Left ventricle myocardium inferior (tissue), 1 donor: ENCODE measurements around the gene FOCAD. TPM values are rescaled to one million over a fixed set of nuclear protein-coding genes. Genes with fewer than 3 reads are reported as not detected.
A peak's percentile ranks its signal among the peaks of the same experiment; 100 is the strongest.
"Not testable (repeated sequence)": the region's sequence is repeated elsewhere in the genome, so short reads cannot be mapped to it uniquely, and the experiment has no call there.

Experiments used
- DNase-seq: peaks from one replicate; pipeline ENCODE4 v3.0.0-alpha.2; 2020
- H3K27ac ChIP-seq: fragments of 200-600 bp; replicated peaks from 2 replicates; pipeline ENCODE4 v1.8.0; 2021
- H3K27me3 ChIP-seq: fragments of 200-600 bp; 2 replicates; pipeline ENCODE4 v1.8.0; 2021; ENCODE audit warnings: low read depth
- H3K36me3 ChIP-seq: fragments of 200-600 bp; 2 replicates; pipeline ENCODE4 v1.8.0; 2021
- H3K4me1 ChIP-seq: fragments of 200-600 bp; 2 replicates; pipeline ENCODE4 v1.8.0; 2021
- H3K4me3 ChIP-seq: fragments of 200-600 bp; 2 replicates; pipeline ENCODE4 v1.8.0; 2021; ENCODE audit warnings: mild to moderate bottlenecking, moderate library complexity
- H3K9me3 ChIP-seq: fragments of 200-600 bp; replicated peaks from 2 replicates; pipeline ENCODE4 v1.8.0; 2021
- intact Hi-C: fragments of 100-400 bp; cut with micrococcal nuclease; formaldehyde crosslinking; loops from one replicate; pipeline ENCODE4 v1.11.0; 2022
- total RNA-seq: library from RNA; stranded (reverse); fragmentation: NEBNext Ultra II Directional; extraction: Animal tissue kit (Norgen Biotek cat#: 25700); gene quantifications from one replicate; pipeline ENCODE4 v1.2.1, GENCODE V29; 2021
- TF ChIP-seq, protein P1 (sequence below): fragments of 200-600 bp; IDR thresholded peaks from 2 replicates; pipeline ENCODE4 v1.8.0; 2021; ENCODE audit warnings: antibody characterized with exemption, mild to moderate bottlenecking, borderline replicate concordance
- donor health status: DM: no; HTN: yes; CAD: no; lungs with severe emphysema.

FOCAD gene
- total RNA-seq, 1 donor from 2014 or later, result 29.0 TPM

- no peaks in the 10 kb centered on the region for H3K27me3 ChIP-seq
- DNase-seq, result no peak
- intact Hi-C loops, result no loop called here
- H3K27ac ChIP-seq, result no peak overlapping the region
- no peaks in the 10 kb centered on the region for H3K36me3 ChIP-seq
- no peaks in the 10 kb centered on the region for H3K9me3 ChIP-seq
- TF ChIP-seq, protein P1, sequence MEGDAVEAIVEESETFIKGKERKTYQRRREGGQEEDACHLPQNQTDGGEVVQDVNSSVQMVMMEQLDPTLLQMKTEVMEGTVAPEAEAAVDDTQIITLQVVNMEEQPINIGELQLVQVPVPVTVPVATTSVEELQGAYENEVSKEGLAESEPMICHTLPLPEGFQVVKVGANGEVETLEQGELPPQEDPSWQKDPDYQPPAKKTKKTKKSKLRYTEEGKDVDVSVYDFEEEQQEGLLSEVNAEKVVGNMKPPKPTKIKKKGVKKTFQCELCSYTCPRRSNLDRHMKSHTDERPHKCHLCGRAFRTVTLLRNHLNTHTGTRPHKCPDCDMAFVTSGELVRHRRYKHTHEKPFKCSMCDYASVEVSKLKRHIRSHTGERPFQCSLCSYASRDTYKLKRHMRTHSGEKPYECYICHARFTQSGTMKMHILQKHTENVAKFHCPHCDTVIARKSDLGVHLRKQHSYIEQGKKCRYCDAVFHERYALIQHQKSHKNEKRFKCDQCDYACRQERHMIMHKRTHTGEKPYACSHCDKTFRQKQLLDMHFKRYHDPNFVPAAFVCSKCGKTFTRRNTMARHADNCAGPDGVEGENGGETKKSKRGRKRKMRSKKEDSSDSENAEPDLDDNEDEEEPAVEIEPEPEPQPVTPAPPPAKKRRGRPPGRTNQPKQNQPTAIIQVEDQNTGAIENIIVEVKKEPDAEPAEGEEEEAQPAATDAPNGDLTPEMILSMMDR, result no peak
- H3K4me3 ChIP-seq, result no peak overlapping the region
- H3K4me1 ChIP-seq, result peaks cover 4% of the 10 kb centered on the region
Measured at GRCh38 chr9:20651939-20652338, 32.1 kb upstream of the FOCAD start.

GRCh38 chr9:20658246-20658667 lies 25.8 kb upstream of the FOCAD start:
- peak overlapping the region; percentile 70 for H3K4me3 ChIP-seq
- DNase-seq, H3K36me3 ChIP-seq, H3K27me3 ChIP-seq, intact Hi-C loops, H3K9me3 ChIP-seq: not testable (repeated sequence)
- H3K27ac ChIP-seq, result peak overlapping the region; percentile 57
- H3K4me1 ChIP-seq, result peaks cover 34% of the 10 kb centered on the region

DNA sequence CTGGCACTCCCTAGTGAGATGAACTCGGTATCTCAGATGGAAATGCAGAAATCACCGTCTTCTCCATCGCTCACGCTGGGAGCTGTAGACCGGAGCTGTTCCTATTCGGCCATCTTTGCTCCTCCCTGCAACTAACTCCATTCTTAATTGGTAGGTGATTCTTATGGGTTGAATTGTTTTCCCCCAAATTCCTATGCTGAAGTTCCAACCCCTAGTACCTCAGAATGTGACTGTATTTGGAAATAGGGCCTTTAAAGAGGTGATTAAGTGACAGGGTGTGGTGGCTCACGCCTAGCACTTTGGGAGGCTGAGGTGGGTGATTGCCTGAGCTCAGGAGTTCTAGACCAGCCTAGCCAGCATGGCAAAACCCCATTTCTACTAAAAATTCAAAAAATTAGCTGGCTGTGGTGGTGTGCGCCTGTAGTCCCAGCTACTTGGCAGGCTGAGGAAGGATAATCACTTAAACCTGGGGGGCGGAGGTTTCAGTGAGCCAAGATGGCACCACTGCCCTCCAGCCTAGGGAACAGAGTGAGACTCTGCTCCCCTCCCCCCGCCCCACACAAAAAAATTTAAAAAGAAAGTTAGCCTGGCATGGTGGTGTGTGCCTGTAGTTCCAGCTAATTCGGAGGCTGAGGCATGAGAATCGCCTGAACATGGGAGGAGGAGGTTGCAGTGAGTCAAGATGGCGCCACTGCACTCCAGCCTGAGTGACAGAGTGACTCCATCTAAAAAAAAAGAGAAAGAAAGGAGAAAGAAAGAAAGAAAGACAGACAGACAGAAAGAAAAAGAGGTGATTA lies 25.2 kb upstream of the FOCAD start:
- intact Hi-C loops, result no loop called here
- Histone ChIP-seq H3K9me3 (no peaks in the 10 kb centered on the region), H3K36me3 (no peaks in the 10 kb centered on the region), H3K4me1 (peaks cover 34% of the 10 kb centered on the region), H3K27ac (peak overlapping the region; percentile 57), H3K4me3 (peak overlapping the region; percentile 70), H3K27me3 (no peaks in the 10 kb centered on the region)
- TF ChIP-seq, protein P1, result no peak
- DNase-seq, result no peak

- H3K36me3 ChIP-seq, result no peaks in the 10 kb centered on the region
Measured at GRCh38 chr9:20659474-20659967, 24.5 kb upstream of the FOCAD start.

DNA sequence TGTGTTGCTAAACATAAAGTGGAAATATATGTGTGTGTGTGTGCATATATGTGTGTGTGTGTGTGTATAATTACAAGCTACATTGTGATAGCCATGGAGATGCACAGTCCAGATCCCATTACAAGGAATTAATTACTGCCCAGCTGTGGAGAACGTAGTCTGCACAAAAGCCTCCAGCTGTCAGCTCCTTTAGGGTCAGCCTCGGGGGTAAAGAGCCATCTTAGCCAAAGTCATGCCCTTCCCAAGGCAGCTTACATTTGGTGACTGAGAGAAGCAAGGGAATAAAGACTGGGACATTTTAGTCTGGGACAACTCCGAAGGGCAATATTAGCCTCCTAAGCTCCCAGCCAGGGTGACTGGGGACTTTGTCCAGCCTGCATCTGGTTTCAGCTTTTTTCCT lies 21.9 kb upstream of the FOCAD start:
- intact Hi-C loops, result no loop called here
- peaks cover 34% of the 10 kb centered on the region for H3K4me1 ChIP-seq
- no peaks in the 10 kb centered on the region for H3K27me3 ChIP-seq
- no peaks in the 10 kb centered on the region for H3K36me3 ChIP-seq
- DNase-seq, result no peak
- H3K27ac ChIP-seq, result no peak overlapping the region
- TF ChIP-seq, protein P1, result no peak
- no peak overlapping the region for H3K4me3 ChIP-seq
- no peaks in the 10 kb centered on the region for H3K9me3 ChIP-seq

More at GRCh38 chr9:20659474-20659967, 24.5 kb upstream of the FOCAD start:
- Histone ChIP-seq H3K4me1 (peaks cover 34% of the 10 kb centered on the region), H3K4me3 (peak overlapping the region; percentile 70), H3K27me3 (no peaks in the 10 kb centered on the region), H3K27ac (no peak overlapping the region), H3K9me3 (no peaks in the 10 kb centered on the region)
- DNase-seq, result no peak
- intact Hi-C loops, result no loop called here
- TF ChIP-seq, protein P1, result no peak

GRCh38 chr9:20663133-20663532 lies 20.9 kb upstream of the FOCAD start:
- intact Hi-C loops, result no loop called here
- Histone ChIP-seq H3K36me3 (no peaks in the 10 kb centered on the region), H3K9me3 (no peaks in the 10 kb centered on the region), H3K4me1 (peaks cover 34% of the 10 kb centered on the region), H3K4me3 (no peak overlapping the region), H3K27me3 (no peaks in the 10 kb centered on the region), H3K27ac (no peak overlapping the region)
- no peak for DNase-seq
- TF ChIP-seq, protein P1, result no peak
